Activated CD4-positive, CD25-positive, alpha-beta regulatory T cell (primary cell): ENCODE results near the gene COA3.

Experiments used
- DNase-seq, 4 experiments: peaks; one replicate each; lab custom pipeline; 2025; lab: John Stamatoyannopoulos, UW

Gene COA3

DNA sequence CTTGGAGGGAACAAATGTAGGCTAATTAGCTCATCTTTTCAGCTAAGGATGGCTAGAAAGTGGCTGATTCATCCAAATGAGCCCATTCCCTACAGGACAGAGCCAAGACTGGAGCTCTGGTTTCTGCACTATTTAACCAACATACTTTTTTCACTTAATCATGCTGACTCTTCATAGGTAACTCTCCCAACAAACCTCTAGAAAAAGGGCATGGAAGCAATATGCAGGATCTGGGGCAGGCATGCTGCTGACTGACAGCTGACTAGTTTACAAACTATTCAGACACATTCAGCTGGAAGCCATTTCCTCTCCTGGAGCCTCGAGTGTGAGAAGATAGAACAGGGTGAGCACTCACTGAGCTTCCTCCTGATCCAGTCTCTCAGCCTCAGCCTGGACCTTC lies 19.4 kb upstream of the COA3 start:
- DNase-seq: no peak

DNA sequence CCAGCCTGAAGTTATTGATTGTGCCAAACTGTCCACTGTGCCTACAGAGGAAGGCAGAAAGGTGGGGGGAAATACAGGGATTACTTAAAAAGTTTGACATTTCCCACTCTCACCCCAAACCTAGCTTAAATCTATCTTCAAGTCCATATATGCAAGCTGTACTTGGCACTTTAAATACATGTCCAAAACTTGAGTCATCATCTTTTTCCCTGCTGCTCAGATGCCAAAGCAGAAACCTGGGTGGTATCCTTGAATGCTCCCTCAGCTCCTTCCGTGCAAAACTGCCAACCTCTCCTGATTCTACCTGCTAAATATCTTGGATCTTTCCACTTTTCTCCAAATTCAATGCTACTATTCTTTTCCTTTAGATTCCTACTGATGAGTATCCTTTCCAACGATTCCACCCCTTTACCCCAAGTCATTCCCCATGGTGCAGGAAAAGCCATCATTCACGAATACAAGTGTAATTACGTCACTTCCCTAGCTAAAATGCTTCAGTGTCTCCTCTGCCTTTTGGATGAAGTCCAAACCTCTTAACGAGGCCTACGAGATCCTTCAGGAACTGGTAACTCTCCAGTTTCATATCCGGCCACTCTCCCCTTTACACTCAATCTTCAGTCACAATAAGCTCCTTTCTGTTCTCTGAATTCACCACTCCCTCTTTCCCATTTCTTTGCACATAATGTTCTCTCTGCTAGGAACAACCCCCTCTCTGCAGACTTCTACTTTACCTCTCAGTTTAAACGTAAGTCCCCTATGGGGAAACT lies 16.3 kb upstream of the COA3 start:
- DNase-seq: no peak

DNA sequence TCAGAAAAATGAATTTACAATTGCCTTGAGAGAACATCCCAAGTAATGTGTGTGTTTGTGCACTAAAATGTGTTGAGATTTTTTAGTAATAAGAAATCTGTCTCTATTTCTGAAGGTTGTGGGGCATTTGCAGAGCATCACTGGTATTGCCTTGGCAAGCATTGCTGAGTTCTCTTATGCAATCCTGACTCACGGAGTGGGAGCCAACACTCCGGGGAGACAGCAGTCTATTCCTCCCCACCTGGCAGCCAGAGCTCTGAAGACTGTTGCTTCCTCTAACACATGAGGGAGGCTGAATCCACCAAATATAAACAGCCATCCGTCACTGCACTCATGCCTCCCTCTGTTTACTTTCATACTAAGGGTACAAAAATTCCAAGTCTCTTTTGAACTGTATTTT lies 10.7 kb upstream of the COA3 start:
- no peak for DNase-seq

DNA sequence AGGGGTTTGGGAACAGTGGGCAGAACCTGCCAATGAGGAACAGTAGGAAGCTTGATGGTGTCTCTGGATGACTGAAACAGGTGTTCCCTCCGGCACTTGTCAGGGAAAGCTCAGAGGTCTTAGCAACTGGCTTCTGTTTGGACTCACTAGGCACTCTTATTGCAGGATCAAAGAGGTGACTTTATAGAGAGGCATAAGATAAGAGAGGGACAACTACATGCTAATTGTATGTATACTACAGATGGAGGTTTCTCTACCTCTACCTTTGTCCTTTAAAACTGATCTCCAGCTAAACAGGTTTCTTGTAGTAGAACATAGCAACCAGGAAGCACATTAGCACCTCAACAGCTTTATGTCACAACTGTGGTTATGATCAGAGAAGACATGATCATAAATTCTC lies 7.7 kb upstream of the COA3 start:
- no peak for DNase-seq

DNA sequence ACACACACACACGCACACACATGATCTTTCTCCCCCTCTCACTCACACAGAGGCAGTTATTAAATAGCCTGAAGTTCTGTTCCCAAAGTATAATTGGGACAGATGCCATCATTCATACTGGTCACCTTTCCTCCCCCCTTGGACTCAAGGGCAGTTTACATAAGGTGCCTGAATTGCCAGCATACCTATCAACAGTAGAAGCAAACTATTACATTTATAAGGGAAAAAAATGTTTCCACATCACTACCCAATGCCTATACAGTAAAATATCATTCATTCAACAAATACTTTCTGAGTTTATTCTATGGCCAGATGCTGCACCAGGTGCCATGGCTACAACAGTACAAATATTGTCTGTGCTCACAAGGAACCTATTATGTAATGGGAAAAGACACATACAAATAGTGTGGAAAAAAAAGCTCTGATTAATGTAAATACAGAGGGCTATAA lies 6.4 kb upstream of the COA3 start:
- no peak for DNase-seq

DNA sequence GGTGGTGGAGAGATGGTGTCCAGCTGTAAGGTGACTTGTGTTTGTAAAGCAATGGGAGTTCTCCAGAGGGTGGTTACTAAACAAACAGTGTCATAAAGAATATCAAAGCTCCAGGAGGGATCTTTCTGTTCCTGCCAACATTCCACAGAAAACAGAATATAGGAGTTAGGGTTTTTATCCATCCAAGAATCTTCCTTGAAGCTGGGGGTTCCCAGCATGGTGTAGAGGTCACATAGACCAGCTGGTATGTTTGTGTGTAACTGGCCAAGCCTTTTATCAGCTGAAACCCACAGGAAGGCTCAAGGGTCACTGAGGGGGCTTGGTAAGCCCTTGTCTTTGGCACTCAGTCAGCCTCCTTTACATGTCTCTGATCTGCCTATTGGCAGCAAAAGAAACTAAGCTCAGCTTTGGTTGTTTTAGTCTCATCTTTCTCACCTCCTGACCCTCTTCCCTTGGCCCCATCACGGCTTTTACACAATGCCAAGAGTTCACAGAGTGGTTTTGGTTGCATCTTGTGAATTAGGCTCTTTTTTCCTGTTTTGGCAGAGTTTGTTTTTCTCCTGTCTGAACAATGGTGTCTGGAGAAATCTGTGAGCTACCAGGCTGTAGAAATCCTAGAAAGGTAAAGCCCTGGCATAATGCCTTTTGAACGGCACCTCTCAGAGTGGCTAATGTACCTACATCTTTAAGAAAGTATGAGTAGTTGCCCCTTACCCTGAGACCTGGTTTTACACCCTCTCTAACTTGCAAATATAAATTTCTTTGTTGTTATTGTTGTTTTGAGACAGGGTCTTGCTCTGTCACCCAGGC lies 4.8 kb upstream of the COA3 start:
- DNase-seq: no peak

DNA sequence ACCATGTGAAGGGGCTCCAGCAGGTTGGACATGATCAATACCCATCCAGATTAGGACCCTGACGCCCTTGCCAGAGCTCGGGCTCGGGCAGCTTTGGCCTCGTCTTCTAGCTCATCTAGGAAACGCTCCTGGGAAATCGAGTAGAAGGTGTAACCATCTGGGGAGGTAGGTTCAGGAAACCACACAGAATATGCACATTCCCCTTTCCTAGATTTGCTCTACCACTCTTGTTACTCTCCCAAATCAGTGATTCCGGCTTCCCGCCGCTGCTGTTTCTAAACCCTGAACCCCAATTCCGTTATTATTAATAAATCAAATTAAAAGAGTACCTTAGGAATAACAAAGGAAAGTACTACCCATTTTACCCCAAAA lies 507 bp downstream of the COA3 start:
- DNase-seq: no peak

DNA sequence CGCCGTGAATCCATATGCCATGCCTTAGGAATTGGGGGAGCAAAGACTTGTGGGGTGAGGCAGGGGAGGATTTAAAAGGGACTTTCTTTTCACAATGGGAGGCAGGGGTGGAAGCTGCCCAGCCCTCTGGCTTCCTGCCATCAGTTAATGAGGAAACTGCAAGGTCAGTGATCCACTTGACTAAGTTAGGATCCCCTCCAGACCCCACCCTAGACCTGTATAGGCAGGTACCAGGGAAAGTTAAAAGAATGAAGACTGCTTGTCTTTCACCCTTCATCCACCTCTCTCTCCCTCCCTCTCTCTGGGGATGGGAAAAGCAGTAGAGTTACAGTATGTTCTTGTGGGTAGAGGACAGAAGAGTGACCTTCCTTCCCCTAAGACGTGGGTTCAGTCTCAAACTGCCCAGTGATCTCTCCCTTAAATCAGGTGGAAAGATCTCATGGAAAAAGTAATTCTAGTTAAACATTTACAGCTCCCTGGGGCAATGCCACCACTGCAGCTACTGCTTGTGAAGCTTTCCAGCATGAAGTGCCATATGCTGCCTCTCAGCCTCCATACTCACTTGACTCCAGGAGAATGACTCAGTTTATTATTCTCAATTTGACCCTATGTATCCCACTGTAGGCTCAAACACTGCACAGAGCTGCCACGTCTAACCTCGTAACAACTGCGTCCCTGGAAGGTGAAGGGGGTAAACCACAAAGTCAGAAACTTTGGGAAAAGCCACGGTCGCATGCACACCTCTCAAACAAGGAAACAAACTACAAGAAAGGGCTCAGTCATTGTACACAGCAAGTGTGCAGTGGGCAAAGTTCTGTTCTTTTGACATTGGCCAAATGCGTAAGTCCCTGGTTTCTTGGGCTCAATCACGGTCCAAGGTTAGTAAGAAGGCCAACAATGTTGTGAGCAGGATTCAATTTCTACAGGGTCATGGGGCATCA lies 1.2 kb downstream of the COA3 start:
- DNase-seq: no peak

DNA sequence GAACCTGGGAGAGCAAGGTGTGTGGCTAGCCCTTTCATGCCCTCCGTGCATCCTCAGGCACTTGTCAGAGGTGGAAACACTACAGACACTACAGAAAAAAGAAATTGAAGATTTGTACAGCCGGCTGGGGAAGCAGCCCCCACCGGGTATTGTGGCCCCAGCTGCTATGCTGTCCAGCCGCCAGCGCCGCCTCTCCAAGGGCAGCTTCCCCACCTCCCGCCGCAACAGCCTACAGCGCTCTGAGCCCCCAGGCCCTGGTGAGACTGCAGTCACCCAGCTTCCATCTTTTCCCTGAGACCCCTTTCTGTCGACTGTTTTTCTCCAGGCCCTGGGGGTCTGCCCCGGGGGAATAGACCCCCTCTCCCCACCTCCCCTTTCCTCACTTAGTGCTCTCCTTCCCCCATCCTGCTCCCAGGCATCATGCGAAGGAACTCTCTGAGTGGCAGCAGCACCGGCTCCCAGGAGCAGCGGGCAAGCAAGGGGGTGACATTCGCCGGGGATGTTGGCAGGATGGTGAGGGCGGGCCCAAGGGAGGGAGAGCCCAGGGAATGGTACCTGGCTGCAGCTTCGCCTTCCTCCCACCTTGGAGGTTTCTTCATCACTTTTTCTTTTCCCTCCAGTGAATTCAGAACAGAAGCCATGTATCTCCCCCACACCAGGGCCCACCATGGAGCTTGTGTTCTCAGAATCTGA lies 2.3 kb downstream of the COA3 start:
- DNase-seq: no peak

DNA sequence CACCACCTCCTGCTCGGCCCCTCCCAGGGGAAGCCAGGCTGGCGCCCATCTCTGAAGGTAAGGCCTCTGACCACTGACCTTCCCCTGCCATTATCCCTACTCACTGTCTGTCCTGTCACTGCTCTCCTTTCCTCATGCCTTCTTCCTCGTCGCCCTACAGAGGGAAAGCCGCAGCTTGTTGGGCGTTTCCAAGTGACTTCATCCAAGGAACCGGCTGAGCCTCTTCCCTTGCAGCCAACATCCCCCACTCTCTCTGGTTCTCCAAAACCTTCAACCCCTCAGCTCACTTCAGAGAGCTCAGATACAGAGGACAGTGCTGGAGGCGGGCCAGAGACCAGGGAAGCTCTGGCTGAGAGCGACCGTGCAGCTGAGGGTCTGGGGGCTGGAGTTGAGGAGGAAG lies 3.0 kb downstream of the COA3 start:
- DNase-seq: no peak

DNA sequence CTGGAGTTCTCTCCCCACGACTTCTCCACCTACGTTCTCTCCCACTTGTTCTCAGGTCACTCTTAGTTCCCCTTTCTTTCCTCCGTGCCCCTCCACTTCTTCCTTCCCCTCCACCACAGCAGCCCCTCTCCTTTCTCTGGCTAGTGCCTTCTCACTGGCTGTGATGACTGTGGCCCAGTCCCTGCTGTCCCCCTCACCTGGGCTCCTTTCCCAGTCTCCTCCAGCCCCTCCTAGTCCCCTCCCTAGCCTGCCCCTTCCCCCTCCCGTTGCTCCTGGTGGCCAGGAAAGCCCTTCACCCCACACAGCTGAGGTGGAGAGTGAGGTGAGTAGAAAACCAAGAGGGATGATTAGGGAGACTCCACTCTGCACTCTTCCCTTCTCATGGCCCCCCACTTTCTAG lies 3.4 kb downstream of the COA3 start:
- DNase-seq: no peak

DNA sequence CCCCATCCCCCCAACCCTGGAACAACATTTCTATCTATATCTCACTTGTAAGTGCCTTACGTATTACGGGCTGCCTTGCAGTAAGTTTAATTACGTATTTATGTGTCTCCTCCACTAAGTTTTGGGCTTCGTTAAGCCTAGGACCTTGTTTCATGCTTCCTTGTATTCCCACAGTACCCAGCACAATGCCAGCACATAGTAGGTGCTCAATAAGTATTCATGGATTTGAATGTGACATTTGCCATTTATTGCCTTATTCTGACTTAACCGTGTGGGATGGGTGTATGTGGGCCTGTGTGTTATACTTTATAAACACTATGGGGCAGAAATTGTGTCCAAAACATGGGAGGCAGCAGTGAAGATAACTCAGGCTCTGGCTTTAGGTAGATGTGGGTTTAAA lies 6.0 kb downstream of the COA3 start:
- DNase-seq: no peak

DNA sequence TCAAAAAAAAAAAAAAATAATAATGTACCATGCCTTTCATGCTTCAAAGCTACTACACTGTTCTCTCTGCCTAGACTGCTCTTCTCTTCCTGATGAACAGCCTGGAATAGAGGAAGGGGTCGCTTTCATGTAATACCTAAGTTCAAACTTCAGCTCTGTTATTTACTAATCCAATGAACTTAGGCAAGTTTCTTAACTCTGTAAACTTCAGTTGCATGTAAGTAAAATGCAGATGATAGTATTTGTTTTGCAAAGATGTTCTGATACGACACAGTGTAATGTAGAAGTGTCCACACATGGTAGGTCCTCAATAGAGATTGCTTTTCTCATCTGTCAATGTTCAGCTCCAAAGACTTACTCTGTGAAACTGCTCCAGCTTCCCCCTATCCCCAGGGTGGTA lies 6.6 kb downstream of the COA3 start:
- no peak for DNase-seq

DNA sequence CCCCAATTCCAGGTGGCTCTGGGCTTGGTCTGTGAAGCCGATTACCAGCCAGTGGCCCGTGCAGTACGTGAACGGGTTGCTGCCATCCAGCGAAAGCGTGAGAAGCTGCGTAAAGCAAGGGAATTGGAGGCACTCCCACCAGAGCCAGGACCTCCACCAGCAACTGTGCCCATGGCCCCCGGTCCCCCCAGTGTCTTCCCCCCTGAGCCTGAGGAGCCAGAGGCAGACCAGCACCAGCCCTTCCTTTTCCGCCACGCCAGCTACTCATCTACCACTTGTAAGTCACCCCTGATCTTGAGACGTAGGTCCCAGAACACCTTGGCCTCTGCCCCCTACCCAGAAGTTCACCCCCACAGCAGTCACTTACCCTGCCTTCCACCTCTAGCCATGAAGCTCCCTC lies 11.2 kb downstream of the COA3 start:
- no peak for DNase-seq

DNA sequence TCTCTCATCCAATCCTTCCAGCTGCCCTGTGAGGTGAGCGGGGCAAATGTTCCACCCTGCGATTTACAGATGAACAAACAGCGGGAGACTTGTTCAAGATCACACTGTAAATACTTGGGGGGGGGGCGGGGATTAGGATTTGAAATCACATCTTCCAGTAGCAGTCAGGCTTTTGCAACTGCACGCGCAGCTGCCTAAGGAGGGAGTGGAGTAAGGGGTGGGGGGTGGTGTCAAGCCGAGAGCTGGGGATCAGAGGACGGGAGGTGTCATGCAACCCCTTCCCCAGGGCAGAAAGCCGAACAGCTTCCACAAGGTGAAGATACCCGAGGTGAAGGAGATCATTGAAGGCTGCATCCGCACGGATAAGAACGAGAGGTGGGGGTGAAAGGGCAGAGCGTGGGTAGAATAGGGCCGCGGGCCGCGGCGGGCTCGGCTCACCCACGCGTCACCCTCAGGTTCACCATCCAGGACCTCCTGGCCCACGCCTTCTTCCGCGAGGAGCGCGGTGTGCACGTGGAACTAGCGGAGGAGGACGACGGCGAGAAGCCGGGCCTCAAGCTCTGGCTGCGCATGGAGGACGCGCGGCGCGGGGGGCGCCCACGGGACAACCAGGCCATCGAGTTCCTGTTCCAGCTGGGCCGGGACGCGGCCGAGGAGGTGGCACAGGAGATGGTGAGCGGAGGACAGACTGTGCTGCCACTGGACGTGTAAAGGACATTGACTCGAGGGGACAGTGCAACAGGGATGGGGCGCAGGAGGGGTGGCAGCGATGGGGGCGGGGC lies 13.5 kb downstream of the COA3 start:
- DNase-seq: no peak

DNA sequence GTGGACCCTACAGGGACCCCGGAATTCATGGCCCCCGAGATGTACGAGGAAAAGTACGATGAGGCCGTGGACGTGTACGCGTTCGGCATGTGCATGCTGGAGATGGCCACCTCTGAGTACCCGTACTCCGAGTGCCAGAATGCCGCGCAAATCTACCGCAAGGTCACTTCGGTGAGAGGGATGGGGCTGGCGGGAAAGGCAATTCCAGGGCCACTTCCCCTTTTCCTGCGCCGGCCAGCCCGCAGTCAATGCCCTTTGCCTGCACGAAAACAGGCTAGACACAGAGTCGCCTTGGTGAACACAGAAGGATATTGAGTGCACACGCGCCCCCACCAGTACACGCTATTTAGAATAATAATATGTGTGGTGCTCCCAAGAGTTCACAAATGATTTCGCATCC lies 14.1 kb downstream of the COA3 start:
- no peak for DNase-seq

DNA sequence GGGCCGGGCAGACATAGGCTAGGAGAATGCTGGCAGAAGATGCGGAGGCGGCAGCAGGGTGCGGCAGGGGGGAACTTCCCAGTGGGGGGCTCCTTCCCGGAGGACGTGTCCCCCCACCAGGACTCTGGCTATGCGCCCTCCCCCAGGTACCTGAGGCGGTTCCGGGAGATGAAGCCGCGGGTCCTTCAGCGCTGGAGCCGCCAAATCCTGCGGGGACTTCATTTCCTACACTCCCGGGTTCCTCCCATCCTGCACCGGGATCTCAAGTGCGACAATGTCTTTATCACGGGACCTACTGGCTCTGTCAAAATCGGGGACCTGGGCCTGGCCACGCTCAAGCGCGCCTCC lies 14.7 kb downstream of the COA3 start:
- DNase-seq: no peak

DNA sequence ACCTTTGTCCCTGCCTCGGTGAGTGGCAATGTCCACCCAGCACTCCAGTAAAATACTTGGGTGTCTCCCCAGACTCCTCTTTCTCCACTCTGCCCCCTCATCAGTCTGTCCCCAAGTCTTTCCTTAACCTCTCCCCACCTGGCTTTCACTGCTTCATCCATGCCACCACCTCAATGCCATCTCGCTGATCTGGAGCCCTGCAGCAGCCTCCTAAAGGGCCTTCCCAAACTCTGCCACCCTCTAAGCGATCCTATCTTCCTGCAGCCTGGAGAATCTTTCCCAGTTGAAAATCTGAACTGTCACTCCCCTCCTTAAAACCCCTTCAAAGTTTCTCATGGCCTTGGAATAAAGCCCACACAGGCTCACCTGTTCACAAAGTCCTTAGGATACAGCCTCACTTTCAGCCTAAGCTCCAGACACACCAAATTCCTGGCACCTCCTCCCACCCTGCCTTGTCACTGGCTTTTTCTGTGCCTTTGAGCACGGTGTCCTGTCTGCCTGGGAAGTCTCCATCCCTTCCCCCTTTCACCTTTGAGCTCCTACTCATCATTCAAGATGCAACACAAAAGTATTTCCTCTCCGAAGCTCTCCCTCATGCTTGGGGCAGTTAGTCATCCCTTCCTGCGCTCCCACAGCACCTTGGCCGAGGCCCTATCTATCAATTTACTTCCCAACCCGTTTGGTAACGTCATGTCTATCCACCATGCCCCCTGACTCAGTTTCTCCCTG lies 15.3 kb downstream of the COA3 start:
- no peak for DNase-seq

DNA sequence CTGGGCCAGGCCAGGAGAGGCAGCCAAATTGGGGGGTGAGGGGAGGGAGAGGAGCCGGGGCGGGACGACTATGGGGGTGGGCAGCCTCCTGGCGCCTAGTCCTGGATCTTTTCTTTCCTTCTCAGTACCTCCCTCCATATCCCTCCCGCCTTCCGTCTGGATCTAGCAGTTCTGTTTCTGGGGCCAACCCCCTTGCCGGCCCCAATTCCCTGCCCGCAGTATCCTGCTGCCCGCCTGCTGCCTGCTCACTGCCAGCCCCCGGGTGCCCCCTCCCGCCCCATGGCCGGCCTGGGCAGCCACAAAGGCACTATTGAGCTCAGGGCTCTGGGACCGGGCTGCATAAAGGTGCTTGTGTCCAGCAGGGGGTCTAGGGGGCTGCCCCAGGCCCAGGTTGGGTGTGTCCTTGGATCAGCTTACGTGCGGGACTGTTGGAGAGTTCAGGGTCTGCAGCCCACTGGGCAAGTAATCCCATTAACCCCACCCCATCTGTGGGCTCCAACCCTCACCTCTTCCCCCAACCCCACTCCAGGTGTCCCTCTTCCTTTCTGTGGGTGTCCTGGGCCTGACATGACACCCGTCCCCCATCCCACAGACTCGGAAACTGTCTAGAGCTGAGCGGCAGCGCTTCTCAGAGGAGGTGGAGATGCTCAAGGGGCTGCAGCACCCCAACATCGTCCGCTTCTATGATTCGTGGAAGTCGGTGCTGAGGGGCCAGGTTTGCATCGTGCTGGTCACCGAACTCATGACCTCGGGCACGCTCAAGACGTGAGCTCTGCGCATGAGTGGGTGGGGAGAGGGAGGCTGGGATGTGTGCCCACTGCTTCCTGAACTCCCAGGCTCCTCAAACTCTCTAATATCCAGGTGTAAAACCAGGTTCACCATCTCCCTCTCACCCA lies 16.1 kb downstream of the COA3 start:
- no peak for DNase-seq
